NCI-H1694 (cell line): Measurements from ENCODE around the gene LHX4.

ENCODE experiments used
- DNase-seq: peaks from one replicate; lab custom pipeline; 2025; lab: John Stamatoyannopoulos, UW

Gene LHX4

GRCh38 chr1:180271272-180272255 lies 41.5 kb downstream of the LHX4 start:
- no peak for DNase-seq

GRCh38 chr1:180272395-180272794 lies 42.3 kb downstream of the LHX4 start:
- no peak for DNase-seq

- DNase-seq, result no peak
Measured at GRCh38 chr1:180273066-180273465, 43.0 kb downstream of the LHX4 start.

- DNase-seq, result no peak
Measured at GRCh38 chr1:180274221-180274620, 44.2 kb downstream of the LHX4 start.

- no peak for DNase-seq
Measured at GRCh38 chr1:180275726-180276125, 45.7 kb downstream of the LHX4 start.

GRCh38 chr1:180277476-180278193 lies 47.6 kb downstream of the LHX4 start:
- no peak for DNase-seq

- no peak for DNase-seq
Measured at GRCh38 chr1:180278194-180278515, 48.1 kb downstream of the LHX4 start.

- DNase-seq, result no peak
Measured at GRCh38 chr1:180278596-180279395, 48.7 kb downstream of the LHX4 start.

- no peak for DNase-seq
Measured at GRCh38 chr1:180279651-180280050, 49.6 kb downstream of the LHX4 start.

GRCh38 chr1:180280617-180281016 lies 50.6 kb downstream of the LHX4 start:
- no peak for DNase-seq

- DNase-seq, result no peak
Measured at GRCh38 chr1:180281490-180281889, 51.4 kb downstream of the LHX4 start.

- DNase-seq, result no peak
Measured at GRCh38 chr1:180282401-180283044, 52.5 kb downstream of the LHX4 start.

- DNase-seq, result no peak
Measured at GRCh38 chr1:180283098-180283497, 53.0 kb downstream of the LHX4 start.

- DNase-seq, result no peak
Measured at GRCh38 chr1:180286417-180286816, 56.4 kb downstream of the LHX4 start.

GRCh38 chr1:180287988-180288705 lies 58.1 kb downstream of the LHX4 start:
- DNase-seq, result peak; percentile 11

- DNase-seq, result no peak
Measured at GRCh38 chr1:180288940-180289339, 58.9 kb downstream of the LHX4 start.

- no peak for DNase-seq
Measured at GRCh38 chr1:180290265-180291001, 60.4 kb downstream of the LHX4 start.

GRCh38 chr1:180291004-180291403 lies 60.9 kb downstream of the LHX4 start:
- no peak for DNase-seq

GRCh38 chr1:180294711-180295110 lies 64.6 kb downstream of the LHX4 start:
- no peak for DNase-seq

- DNase-seq, result no peak
Measured at GRCh38 chr1:180295999-180296398, 65.9 kb downstream of the LHX4 start.
